Loucy (cell line): Measurements from ENCODE around the gene IL16.

ENCODE experiments used
- CTCF ChIP-seq: fragments of 200-600 bp; sonication (generic); conservative IDR thresholded peaks from 2 replicates; pipeline ENCODE4 v1.5.1; 2014; ENCODE audit warnings: mild to moderate bottlenecking, antibody characterized with exemption, low read length
- EZH2phosphoT487 ChIP-seq: fragments of 200-600 bp; IDR thresholded peaks from 2 replicates; pipeline ENCODE4 v1.6.1; 2018; ENCODE audit warnings: antibody characterized with exemption, mild to moderate bottlenecking, moderate library complexity, borderline replicate concordance

DNA sequence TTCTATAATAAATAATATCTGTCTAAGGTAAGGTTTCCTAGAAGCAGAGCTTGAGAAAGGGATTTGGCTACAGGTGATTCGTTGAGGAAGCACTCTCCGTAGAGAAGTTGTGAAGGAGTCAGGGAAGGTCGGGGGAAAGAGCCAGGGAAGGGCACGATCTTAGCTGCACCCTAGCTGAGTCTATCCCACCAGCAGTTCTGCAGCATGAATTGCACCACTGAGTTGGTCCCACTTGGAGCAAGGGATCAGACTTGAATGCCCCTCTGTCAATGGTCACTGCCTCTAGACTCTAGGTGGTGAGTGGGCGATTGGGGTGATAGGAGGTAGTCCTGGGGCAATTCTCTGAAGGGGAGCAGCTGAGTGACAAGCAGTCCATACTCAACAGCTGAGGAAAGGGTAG lies 163.8 kb downstream of the IL16 start:
- no peak for TF ChIP-seq CTCF
- TF ChIP-seq EZH2phosphoT487, result no peak
